Tibial artery (tissue), 4 donors: Measurements from ENCODE around the gene GDAP1L1.

Experiments used
- DNase-seq, 2 donors: peaks; one replicate each; pipeline ENCODE4 v3.0.0-alpha.2; 2019
- H3K27ac ChIP-seq, 2 donors: fragments of 200-600 bp; sonication (generic) in 1 of 2; 1 replicate in 1 of 2; 2 replicates in 1 of 2; pipeline ENCODE4 v1.5.1; 2018 to 2019; ENCODE audit warnings: mild to moderate bottlenecking in 1 of 2
- H3K27me3 ChIP-seq, 2 donors: fragments of 200-600 bp; sonication (generic) in 1 of 2; one replicate each; pipeline versions ENCODE4 v1.5.1 to v1.6.0; 2016 to 2019
- H3K36me3 ChIP-seq, 3 donors: fragments of 200-600 bp; sonication (generic) in 2 of 3; one replicate each; pipeline ENCODE4 v1.5.1; 2016 to 2019; ENCODE audit warnings: mild to moderate bottlenecking in 2 of 3
- H3K4me1 ChIP-seq, 4 donors: fragments of 200-600 bp; sonication (generic) in 2 of 4; 1 replicate in 3 of 4; 2 replicates in 1 of 4; pipeline ENCODE4 v1.5.1; 2016 to 2019
- H3K4me3 ChIP-seq, 2 donors: fragments of 200-600 bp; sonication (generic) in 1 of 2; 1 replicate in 1 of 2; 2 replicates in 1 of 2; pipeline ENCODE4 v1.5.1; 2018 to 2019; ENCODE audit warnings: mild to moderate bottlenecking in 2 of 2
- H3K9me3 ChIP-seq, 3 donors: fragments of 200-600 bp; sonication (generic) in 1 of 3; one replicate each; pipeline ENCODE4 v1.5.1; 2016 to 2019
- CTCF ChIP-seq, 2 experiments: fragments of 200-600 bp in 1 of 2; fragments of 450-650 bp in 1 of 2; IDR thresholded peaks; one replicate each; pipeline ENCODE4 v1.5.1; 2017 to 2019; ENCODE audit warnings: antibody characterized with exemption in 2 of 2, mild to moderate bottlenecking in 1 of 2, moderate library complexity in 1 of 2
- intact Hi-C: fragments of 100-400 bp; cut with DNase I; formaldehyde crosslinking; loops from one replicate; pipeline ENCODE4 v1.15.0; 2023; ENCODE audit warnings: low total_unique reads

GDAP1L1 gene

GRCh38 chr20:44309763-44310663 is 62.9 kb downstream of the GDAP1L1 start:
- Histone ChIP-seq H3K9me3 (no peaks in the 10 kb centered on the region), H3K4me3 (peak overlapping the region; percentile 78 to 95), H3K36me3 (peaks cover 0 to 16% (median 6%) of the 10 kb centered on the region in 3 donors), H3K27ac (peak overlapping the region; percentile 69 to 70), H3K27me3 (no peaks in the 10 kb centered on the region), H3K4me1 (peaks cover 0 to 23% (median 16%) of the 10 kb centered on the region in 4 donors)
- DNase-seq: peak in 1 of 2 donors; percentile 26
- TF ChIP-seq CTCF (IDR thresholded peaks at IDR 0.05): no peak
- intact Hi-C loops: loop anchor here (5.0 kb wide), 2 partner anchors 193 to 577 kb away; partner anchors contain the start of gene YWHAB

GRCh38 chr20:44310664-44311639 is 63.8 kb downstream of the GDAP1L1 start, which contains the start of gene FITM2:
Gene FITM2, minus strand, starts transcription at chr20:44311202. Its CDS starts 54 bp downstream, at chr20:44311148.
- Histone ChIP-seq H3K9me3 (no peaks in the 10 kb centered on the region), H3K27me3 (no peaks in the 10 kb centered on the region), H3K4me3 (peak within 1 kb of the TSS; percentile 78 to 95), H3K27ac (peak within 1 kb of the TSS; percentile 69 to 70), H3K4me1 (peaks cover 0 to 23% (median 16%) of the 10 kb centered on the region in 4 donors), H3K36me3 (peaks cover 0 to 12% (median 6%) of the 10 kb centered on the region in 3 donors)
- intact Hi-C loops: loop anchor here (5.0 kb wide), 2 partner anchors 194 to 576 kb away; partner anchors contain the start of gene YWHAB
- TF ChIP-seq CTCF (IDR thresholded peaks at IDR 0.05): peak; percentile 96 to 98
- peak; percentile 98 to 99 for DNase-seq

- intact Hi-C loops: loop anchor here (5.0 kb wide), 2 partner anchors 198 to 572 kb away; partner anchors contain the start of gene YWHAB
Observed at GRCh38 chr20:44314870-44315269, 67.8 kb downstream of the GDAP1L1 start.

GRCh38 chr20:44319839-44320422 is 72.8 kb downstream of the GDAP1L1 start:
- Histone ChIP-seq H3K9me3 (no peaks in the 10 kb centered on the region), H3K4me3 (no peak overlapping the region), H3K4me1 (no peaks in the 10 kb centered on the region), H3K27me3 (peaks cover 0 to 8% of the 10 kb centered on the region in 2 donors), H3K27ac (no peak overlapping the region), H3K36me3 (no peaks in the 10 kb centered on the region)
- intact Hi-C loops: no loop called here
- no peak for DNase-seq
- TF ChIP-seq CTCF (IDR thresholded peaks at IDR 0.05): no peak

More at GRCh38 chr20:44314870-44315269, 67.8 kb downstream of the GDAP1L1 start:
- no peak for TF ChIP-seq CTCF (IDR thresholded peaks at IDR 0.05)
- Histone ChIP-seq H3K36me3 (no peaks in the 10 kb centered on the region), H3K27me3 (no peaks in the 10 kb centered on the region), H3K4me1 (peaks cover 0 to 11% (median 7%) of the 10 kb centered on the region in 4 donors), H3K27ac (no peak overlapping the region), H3K9me3 (no peaks in the 10 kb centered on the region), H3K4me3 (no peak overlapping the region)
- DNase-seq: no peak

GRCh38 chr20:44324343-44324742 is 77.2 kb downstream of the GDAP1L1 start:
- H3K27me3 ChIP-seq: peaks cover 0 to 36% of the 10 kb centered on the region in 2 donors
- no peak for TF ChIP-seq CTCF (IDR thresholded peaks at IDR 0.05)
- no peak overlapping the region for H3K4me3 ChIP-seq
- peaks cover 0 to 5% (median 4%) of the 10 kb centered on the region in 4 donors for H3K4me1 ChIP-seq
- intact Hi-C loops: no loop called here
- H3K27ac ChIP-seq: no peak overlapping the region
- H3K36me3 ChIP-seq: no peaks in the 10 kb centered on the region
- DNase-seq: no peak
- no peaks in the 10 kb centered on the region for H3K9me3 ChIP-seq
